GM19025 (cell line): ENCODE measurements around the gene SLC27A1.
A peak's percentile ranks its signal among the peaks of the same experiment; 100 is the strongest.
"Not testable (repeated sequence)": the region's sequence is repeated elsewhere in the genome, so short reads cannot be mapped to it uniquely, and the experiment has no call there.

ENCODE experiments used
- ATAC-seq: cut with Tn5 transposase; IDR thresholded peaks from one replicate; pipeline ENCODE4 v1.9.1; 2021; ENCODE audit warnings: mild to moderate bottlenecking, low read depth, moderate library complexity; ENCODE audit not compliant: unreplicated experiment

Gene SLC27A1

DNA sequence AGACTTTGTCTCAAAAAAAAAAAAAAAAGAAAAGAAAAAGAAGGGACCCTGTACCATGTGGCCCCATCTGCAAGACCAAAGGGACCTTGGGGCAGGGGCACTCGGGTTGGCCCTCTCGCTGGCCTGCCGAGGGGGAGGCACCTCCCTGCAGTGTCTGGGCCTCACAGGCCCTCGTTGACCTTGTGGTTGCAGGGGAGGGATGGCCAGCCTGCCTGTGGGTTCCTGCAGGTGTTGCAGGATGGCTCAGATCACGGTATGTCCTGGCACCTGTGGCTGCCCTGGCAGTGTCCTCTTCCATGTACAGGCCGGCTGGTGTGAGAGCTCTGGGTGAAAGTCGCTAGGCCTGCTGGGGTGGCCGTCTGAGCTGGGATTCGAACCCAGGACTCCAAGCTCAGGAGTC is 36.4 kb downstream of the SLC27A1 start:
- ATAC-seq = no peak

DNA sequence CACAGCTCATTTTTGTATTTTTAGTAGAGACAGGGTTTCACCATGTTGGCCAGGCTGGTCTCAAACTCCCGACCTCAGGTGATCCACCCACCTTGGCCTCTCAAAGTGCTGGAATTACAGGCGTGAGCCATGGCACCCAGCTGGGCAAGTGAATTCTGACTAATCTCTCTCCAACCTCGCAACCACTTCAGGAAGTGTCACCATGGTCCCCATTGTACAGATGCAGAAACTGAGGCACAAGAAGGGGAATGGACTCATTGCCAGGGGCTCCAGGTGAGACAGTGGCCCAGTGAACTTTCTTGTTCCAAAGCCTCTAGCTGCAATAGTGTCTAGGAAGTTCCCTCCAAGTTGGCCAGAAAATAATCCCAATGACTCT is 38.2 kb downstream of the SLC27A1 start:
- not testable (repeated sequence) for ATAC-seq

DNA sequence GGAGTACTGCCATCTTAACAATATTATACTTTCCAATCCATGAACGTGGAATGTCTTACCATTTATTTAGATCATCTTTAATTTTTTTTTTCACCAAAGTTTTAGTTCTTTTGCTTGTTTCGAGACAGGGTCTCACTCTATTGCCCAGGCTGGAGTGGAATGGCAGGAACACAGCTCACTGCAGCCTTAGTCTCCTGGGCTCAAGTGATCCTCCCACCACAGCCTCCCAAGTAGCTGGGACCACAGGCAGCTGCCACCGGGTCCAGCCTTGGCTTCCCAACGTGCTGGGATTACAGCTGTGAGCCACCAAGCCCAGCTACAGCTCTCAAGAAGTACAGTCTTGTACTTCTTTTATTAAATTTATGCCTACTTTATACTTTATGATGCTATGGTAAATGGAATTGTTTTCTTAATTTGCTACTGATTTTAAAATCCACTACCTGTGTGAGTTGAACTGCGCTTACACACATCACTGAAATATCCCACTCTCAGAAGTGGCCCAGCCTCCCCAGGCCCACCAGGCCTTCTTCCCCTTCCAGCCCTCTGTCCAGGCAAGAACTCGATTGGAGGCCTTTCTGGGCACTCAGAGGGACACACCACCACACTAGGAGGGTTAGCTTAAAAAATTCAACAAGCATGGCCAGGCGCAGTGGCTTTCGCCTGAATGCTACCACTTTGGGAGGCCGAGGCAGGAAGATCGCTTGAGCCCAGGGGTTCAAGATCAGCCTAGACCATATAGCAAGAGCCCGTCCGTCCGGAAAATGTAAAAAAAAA is 40.1 kb downstream of the SLC27A1 start:
- no peak for ATAC-seq

DNA sequence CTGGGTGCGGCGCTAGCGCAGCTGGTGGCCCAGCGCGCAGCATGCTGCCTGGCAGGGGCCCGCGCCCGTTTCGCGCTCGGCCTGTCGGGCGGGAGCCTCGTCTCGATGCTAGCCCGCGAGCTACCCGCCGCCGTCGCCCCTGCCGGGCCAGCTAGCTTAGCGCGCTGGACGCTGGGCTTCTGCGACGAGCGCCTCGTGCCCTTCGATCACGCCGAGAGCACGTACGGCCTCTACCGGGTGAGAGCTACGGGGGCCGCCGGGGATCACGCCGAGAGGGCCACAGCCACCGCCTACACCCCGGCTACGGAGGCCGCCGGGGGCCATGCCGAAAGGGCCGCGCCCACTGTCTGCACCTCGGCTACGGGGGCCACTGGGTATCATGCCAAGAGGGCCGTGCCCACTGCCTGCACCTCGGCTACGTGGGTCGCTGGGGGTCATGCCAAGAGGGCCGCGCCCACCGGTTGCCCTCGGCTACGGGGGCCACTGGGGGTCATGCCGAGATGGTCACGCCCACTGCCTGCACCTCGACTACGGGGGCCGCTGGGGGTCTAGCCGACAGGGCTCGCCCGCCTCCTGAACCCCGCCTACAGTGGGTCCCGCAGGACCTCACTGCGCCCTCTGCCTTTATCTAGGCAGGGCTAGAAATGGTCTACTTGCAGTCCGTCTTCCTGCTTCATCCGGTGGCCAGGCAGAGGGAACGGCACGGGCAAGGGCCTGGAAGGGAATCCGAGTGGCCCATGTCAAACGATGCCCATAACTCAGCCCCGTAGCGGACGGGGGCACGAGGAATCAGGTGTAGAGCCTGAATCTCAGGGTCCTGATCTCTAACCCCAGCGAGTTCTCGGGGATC is 41.6 kb downstream of the SLC27A1 start:
- peak; percentile 54 for ATAC-seq

DNA sequence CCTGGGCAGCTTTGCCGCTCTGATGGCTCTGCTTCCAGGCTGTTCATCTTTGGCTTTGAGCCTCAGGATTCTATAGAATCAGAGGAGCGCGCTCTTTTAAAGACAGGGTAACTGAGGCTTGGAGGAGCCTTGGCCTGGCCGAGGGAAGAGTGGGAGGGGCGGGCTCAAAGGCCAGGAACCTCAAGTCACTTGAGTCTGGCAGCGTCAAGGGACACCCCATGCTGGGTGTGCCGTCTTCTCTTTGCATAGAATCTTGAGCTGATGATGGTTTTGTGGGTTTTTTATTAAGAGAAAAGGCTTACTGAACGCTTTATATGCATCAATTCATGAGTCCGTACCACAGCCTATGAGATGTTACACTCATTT is 42.2 kb downstream of the SLC27A1 start:
- no peak for ATAC-seq

DNA sequence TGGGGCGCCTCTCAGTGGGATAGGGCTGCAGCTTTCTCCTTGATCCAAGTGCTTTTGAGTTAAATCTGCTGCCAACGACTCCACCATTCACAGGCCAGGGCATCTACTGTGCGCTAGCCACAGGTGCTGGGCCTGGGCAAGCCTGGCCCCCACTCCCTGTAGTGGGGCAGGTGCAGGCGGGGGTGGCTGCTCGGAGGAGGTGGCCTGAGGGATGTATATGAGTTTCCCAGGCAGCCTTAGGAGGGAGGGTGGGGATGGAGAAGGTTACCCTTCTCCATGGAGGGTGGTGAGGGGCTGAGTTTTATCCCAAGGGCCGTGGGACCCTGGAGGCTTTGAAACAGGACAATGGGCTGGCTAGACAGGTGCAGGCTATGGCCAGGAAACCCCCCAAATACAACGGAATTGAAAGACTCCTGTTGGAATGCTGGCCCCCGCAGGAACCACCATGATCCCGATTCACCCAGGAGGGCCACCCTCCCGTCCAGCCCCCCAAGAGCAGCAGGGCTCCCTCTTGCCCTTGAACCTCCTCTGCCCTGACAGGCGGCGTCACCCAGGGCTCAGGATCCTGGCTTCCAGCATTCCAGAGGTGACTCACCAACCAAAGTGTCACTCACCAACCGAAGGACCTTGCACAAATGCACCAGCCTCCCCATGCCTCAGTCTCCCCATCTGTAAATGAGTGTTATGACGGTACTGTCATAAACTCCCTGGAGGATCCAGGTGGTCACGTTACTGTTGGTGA is 45.3 kb downstream of the SLC27A1 start:
- no peak for ATAC-seq

DNA sequence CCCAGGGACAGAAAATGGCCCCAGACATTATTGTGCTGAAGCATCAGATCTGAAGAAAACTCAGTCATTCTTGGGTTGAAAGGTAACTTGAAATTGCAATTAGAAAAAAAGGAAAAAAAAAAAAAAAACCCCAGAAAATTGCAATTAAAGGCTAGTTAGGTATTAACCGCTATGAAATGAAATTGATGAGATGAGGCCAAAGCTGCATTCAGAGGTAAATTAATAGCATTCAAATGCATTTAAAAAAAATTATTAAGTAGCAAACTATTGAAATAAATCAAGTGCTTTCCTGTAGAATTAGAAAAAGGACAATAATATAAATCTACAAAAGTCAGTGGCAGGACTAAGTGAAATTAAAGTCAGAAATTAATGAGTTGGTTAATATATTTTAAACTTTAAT is 47.6 kb downstream of the SLC27A1 start:
- no peak for ATAC-seq

DNA sequence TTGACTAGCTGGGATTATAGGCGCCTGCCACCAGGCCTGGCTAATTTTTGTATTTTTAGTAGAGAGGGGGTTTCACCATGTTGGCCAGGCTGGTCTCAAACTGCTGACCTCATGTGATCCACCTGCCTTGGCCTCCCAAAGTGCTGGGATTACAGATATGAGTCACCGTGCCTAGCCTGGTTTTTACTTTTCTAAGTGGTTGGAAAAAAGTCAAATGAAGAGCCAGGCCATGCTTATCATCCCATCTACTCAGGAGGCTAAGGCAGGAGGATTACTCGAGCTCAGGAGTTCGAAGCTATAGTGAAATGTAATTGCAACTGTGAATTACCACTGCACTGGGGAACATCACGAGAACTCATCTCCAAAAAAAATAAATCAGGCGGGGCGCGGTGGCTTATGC is 48.3 kb downstream of the SLC27A1 start:
- not testable (repeated sequence) for ATAC-seq

DNA sequence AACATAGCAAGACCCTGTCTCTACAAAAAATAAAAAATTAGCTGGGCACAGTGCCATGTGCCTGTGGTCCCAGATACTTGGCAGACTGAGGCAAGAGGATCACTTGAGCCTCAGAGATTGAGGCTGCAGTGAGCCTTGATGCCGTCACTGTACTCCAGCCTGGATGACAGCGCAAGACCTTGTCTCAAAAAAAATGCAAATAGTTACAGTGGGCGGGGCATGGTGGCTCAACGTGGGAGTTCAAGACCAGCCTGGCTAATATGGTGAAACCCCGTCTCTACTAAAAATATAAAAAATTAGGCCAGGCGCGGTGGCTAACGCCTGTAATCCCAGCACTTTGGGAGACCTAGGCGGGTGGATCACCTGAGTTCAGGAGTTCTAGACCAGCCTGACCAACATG is 49.6 kb downstream of the SLC27A1 start:
- no peak for ATAC-seq

DNA sequence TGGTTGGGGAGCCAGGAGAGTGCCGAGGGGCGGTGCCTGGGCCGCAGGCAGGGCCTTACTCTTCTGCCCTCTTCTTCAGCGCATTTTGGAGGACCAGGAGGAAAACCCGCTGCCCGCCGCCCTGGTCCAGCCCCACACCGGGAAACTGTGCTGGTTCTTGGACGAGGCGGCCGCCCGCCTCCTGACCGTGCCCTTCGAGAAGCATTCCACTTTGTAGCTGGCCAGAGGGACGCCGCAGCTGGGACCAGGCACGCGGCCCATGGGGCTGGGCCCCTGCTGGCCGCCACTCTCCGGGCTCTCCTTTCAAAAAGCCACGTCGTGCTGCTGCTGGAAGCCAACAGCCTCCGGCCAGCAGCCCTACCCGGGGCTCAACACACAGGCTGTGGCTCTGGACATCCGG is 50.5 kb downstream of the SLC27A1 start:
- ATAC-seq = no peak

DNA sequence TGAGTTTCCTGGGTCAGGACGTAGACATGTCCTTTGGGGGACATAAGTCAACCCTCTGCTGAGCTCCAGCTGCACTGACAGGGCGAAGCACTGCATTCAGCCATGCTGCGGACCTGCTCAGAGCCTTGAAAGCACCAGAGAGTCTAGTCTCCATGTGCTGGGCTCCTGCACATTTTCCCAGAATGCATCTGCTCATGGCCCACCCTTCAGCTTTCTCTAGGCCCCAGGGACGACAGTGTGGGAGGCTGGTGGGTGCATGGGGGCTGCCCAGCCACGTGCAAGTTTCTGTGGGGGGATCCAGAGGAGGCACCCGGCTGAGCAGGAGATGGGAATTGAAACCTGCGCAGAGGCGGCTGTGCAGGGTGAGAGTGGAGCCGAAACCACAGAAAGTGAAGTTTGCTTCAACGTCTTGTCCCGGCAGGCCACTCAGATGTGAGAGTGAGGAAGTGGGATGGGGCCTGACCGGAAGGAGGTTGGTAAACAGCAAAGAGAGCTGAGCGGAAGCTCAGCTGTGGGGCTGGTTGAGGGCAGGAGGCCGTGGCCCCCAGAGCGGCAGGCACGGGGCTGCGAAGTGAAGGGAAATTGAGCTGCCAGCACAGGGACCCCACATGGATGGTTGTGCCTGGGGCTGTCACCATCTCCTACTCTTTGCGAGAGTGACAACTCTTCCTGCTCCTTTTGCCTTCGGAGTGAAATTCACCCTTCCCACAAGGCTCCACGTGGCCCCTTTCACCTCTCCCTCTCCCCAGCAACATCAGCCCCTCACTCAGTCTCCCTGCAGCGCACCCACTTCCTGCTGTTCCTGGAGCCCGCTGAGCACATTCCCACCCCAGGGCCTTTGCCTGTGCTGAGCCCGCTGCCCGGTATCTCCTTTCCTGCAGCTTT is 52.9 kb downstream of the SLC27A1 start:
- ATAC-seq = peak; percentile 78

DNA sequence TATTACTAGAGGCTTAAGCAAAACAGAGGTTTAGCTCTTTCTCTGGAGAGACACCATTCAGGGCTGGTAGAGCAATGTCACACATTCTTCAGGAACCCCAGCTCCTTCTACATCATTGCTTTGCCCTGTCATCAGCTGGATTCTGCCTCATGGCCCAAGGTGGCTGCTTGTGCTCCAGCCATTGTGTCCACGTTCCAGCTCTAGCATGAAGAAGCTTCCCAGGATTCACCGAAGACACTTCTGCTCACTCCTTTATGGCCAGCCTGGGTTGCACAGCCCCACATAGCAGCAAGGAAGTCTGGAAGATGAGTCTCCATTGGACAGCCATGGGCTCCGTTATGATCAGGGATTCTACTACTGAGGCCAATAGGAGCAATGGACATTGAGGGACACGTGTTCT is 54.3 kb downstream of the SLC27A1 start:
- no peak for ATAC-seq

DNA sequence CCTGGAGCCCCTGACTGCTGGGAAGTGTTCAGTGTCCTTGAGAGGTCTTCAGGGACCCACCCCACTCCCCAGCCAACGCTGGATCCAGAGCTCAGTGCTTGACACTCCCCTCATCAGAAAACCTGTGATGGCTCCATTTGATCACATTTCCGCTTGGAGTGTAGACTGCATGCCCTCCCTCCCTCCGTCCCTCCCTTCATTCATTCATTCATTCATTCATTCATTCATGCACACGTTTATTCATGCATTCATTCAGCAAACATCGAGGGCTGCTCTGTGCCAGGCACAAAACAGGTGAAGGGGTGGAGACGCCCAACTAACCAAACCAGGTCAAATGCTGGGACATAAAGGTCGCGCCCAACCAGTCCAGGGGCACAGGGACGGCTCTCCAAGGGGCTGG is 54.8 kb downstream of the SLC27A1 start:
- ATAC-seq = no peak

DNA sequence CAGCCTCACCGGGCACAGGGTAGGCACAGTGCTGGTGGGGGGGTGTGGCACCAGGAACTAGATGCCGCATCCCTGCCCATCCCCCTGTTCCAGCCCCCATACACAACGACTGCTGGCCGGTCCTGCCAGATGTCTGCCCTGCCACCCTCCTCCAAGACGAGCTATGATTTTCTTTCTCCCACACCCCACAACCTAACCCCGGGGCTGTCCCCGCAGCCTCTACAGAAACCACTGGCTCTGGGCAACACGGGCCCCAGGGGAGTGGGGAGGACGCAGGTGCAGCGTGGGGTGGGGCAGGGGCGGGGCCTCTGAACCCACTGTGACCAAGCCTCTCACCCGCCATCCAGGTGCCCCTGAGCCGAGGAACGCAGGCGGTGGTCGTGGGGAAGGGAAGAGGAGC is 56.6 kb downstream of the SLC27A1 start:
- peak; percentile 47 for ATAC-seq

DNA sequence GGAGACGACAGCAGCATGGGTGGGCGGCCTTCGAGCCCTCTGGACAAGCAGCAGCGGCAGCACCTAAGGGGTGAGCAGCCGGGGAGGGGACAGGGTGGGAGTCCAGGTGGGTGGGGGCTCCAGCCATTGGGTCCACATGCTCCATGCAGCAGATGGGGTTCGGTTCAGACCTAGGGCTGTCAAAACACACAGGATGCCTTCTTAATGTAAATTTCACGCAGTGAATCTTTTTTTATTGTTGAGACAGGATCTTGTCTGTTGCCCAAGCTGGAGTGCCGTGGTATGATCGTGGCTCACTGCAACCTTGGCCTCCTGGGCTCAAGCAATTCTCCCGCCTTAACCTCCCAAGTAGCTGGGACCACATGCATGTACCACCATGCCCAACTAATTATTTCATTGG is 57.0 kb downstream of the SLC27A1 start:
- ATAC-seq = no peak

DNA sequence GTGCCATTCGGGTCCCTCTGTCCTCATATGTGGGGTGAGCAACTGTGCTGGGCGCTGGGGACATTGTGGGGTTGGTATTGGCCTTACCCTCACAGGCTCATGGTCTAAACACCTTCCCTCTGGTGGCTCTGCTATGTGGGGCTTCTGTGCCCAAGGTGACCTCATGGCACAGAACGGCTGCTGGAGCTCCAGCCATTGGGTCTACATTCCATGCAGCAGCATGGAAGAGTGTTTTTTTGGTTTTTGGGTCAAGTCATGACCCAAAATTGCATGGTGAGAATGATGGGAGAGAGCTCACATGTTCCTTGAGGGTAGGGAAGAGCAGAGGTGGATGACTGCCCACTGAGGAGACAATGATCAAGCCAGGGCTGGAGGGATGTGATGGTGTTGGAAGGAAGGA is 58.3 kb downstream of the SLC27A1 start:
- ATAC-seq = no peak

DNA sequence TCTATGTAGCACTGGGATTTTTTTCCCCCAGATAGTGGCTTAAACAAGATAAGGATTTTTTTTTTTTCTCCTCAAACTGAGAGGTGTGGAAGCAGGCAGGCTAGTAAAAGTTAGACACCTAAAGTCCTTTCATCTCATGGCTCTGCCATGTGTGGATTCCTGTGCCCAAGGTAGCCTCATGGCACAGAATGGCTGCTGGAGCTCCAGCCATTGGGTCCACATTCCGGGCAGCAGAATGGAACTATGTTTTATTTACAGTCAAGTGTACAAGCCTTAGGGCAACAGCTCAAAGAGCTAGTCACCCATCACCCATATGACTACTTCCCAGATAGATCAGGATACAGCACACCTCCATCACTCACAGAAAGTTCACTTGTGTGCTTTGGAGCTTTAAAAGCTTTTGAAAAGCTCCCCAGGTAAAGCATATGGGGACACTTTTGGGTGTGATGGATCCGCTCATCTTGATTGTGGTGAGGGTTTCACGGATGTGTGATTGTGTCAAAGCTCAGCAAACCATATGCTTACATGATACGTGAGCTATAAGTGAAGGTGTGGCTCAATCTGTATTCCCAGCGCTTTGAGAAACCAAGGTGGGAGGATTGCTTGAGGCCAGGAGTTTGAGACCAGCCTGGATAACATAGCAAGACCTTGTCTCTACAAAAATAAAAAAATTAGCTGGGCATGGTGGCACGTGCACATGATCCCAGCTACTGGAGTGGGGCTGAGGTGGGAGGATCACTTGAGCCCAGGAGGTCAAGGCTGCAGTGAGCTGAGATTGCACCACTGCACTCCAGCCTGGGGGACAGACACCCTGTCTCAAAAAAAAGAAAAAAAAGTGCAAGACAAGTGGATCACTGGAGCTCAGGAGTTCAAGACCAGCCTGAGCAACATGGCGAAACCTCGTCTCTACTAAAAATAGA is 59.2 kb downstream of the SLC27A1 start:
- ATAC-seq = no peak

DNA sequence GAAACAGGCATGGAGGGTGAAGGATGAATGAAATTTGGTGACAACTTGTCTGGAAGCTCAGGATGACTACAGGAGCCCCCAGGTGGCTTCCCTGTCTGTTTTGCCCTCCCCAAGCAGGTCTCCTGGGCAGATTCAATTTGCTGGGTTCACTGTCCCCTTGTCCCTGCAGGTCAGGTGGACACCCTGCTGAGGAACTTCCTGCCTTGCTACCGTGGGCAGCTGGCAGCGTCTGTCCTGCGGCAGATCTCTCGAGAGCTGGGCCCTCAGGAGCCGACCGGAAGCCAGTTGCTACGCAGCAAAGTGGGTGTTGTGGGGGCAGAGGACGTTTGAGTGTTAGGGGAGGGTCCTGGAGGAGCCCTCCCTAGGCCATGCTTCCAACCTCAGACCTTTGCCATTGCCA is 60.3 kb downstream of the SLC27A1 start:
- ATAC-seq = no peak

DNA sequence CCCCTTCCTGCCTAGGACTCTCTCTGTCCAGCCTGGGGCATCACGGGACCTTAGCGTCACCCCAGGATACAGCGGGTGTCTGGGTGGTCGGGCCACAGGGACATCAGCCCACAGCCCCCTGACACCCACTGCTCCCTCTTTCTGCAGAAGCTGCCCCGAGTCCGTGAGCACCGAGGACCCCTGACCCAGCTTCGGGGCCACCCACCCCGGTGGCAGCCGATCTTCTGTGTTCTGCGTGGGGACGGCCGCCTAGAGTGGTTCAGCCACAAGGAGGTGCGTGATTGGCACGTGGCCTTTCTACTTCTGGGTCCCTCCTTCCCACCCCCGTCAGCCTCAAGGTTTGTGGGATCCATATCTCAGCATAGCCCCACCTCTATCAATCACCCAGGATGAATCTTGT is 61.8 kb downstream of the SLC27A1 start:
- no peak for ATAC-seq
